Measurements from ENCODE around the gene EID2. TPM values are rescaled to one million over a fixed set of nuclear protein-coding genes. Genes with fewer than 3 reads are reported as not detected.

Gene EID2
- total and polyA plus RNA-seq, 10 of the 15 experiments (the other 5 are each of a cell fraction or from before 2014, with no cell fraction given): 1.6 to 11.4 (median 7.0) TPM

- BruUV-seq (replicated peaks): no TSS peak
- Histone ChIP-seq H3K27ac (ENCODE audit: control insufficient read depth, insufficient read depth) (no peak overlapping the region), H2AFZ (ENCODE audit: control insufficient read depth, low read depth, low read length) (no peak overlapping the region), H3K36me3 (ENCODE audit: control insufficient read depth in 2 of 2, insufficient read depth in 2 of 2, low read length in 1 of 2) (no peaks in the 10 kb centered on the region), H3K9ac (ENCODE audit: control insufficient read depth, insufficient read depth, low read length) (no peak overlapping the region), H3K4me3 (no peak overlapping the region), H3K4me2 (ENCODE audit: control insufficient read depth, insufficient read depth) (no peak overlapping the region), H3K9me3 (replicated peaks; ENCODE audit: control insufficient read depth, insufficient read depth, low read length) (no peaks in the 10 kb centered on the region), H3K27me3 (replicated peaks in 1 of 2; ENCODE audit: control insufficient read depth in 2 of 2, insufficient read depth in 2 of 2, low read length in 1 of 2) (peaks cover 9 to 22% of the 10 kb centered on the region in 2 experiments), H4K20me1 (ENCODE audit: control insufficient read depth, insufficient read depth) (no peaks in the 10 kb centered on the region), H3K4me1 (ENCODE audit: control insufficient read depth, insufficient read depth, low read length) (peaks cover 11% of the 10 kb centered on the region), H3K79me2 (ENCODE audit: control insufficient read depth, insufficient read depth, low read length) (no peaks in the 10 kb centered on the region)
- intact Hi-C loops (cut with micrococcal nuclease; ENCODE audit: unreplicated experiment) (no loop called here), in situ Hi-C loops (cut with MboI) (no loop called here)
- FAIRE-seq: no peak
- 52% methylated on average over 4 of the region's 5 CpGs for WGBS (ENCODE audit: insufficient coverage, insufficient replicate concordance, low lambda C conversion rate, missing lambda C conversion rate)
- ATAC-seq: no peak
- CTCF ChIA-PET: interaction anchor here (0.7 to 2.1 kb wide), 3 partner anchors 15 to 44 kb away, joined by 3 to 6 read pairs (median 3); no protein-coding TSS in a partner anchor
- SMC1A ChIA-PET (ENCODE audit: uncharacterized antibody, unreplicated experiment): interaction anchor here (1.3 kb wide), 1 partner anchor 13 kb away, joined by 3 read pairs; no protein-coding TSS in a partner anchor
- RAD21 ChIA-PET (ENCODE audit: unreplicated experiment): no interaction called here
- no peak for TF ChIP-seq NFIC (IDR thresholded peaks at IDR 0.05; ENCODE audit: low read depth, low read length)
- TF ChIP-seq BCL11A (IDR thresholded peaks at IDR 0.05; ENCODE audit: low read depth, low read length): no peak
- TF ChIP-seq NR2C1 (IDR thresholded peaks at IDR 0.05): no peak
- TF ChIP-seq BACH1 (IDR thresholded peaks at IDR 0.05; ENCODE audit: borderline replicate concordance): no peak
- TF ChIP-seq MTA2 (IDR thresholded peaks at IDR 0.05; ENCODE audit: low read depth): no peak
- no peak for TF ChIP-seq MEF2B (IDR thresholded peaks at IDR 0.05; ENCODE audit: partially characterized antibody, poor library complexity, severe bottlenecking)
- TF ChIP-seq IRF4 (IDR thresholded peaks at IDR 0.05; ENCODE audit: low read depth, low read length): no peak
- no peak for TF ChIP-seq ZBTB40 (IDR thresholded peaks at IDR 0.05; ENCODE audit: borderline replicate concordance)
- TF ChIP-seq FOXK2 (IDR thresholded peaks at IDR 0.05): no peak
- TF ChIP-seq YBX1 (IDR thresholded peaks at IDR 0.05): no peak
- TF ChIP-seq CBX5 (IDR thresholded peaks at IDR 0.05; ENCODE audit: low read depth): no peak
- TF ChIP-seq BCLAF1 (IDR thresholded peaks at IDR 0.05): no peak
- no peak for TF ChIP-seq NRF1 (conservative IDR thresholded peaks at IDR 0.05; ENCODE audit: low read depth, low read length)
- TF ChIP-seq MYB (IDR thresholded peaks at IDR 0.05; ENCODE audit: borderline replicate concordance, low read depth, low read length): no peak
- no peak for TF ChIP-seq RAD21 (IDR thresholded peaks at IDR 0.05; ENCODE audit: insufficient read depth, low read depth, low read length)
- DNase-seq (ENCODE audit: low read depth, low spot score): no peak
- POLR2A ChIA-PET: no interaction called here
These were observed 21.5 kb downstream of the EID2 start for GRCh38 chr19:39518458-39518857.

Measured in GM12878 (cell line).